A172 (cell line): ENCODE results near the gene GGTA1. TPM values are rescaled to one million over a fixed set of nuclear protein-coding genes. Genes with fewer than 3 reads are reported as not detected.
"Not testable (repeated sequence)": the region's sequence is repeated elsewhere in the genome, so short reads cannot be mapped to it uniquely, and the experiment has no call there.

ENCODE experiments used
- DNase-seq: peaks from one replicate; pipeline ENCODE4 v3.0.0-alpha.2; 2015; ENCODE audit warnings: low spot score
- total RNA-seq: library from RNA; depleted of rRNA; stranded (reverse); fragments of >200 nt; shearing (Covaris generic); gene quantifications from 2 replicates; pipeline ENCODE4 v1.2.3, GENCODE V29; 2014; rRNA removed

Gene GGTA1
- not detected in 2 replicates for total RNA-seq

- DNase-seq, result peak; percentile 16
These were observed at the start of gene GGTA1 for GRCh38 chr9:121499427-121500164. GGTA1 (minus strand) TSS chr9:121499844; CDS start chr9:121467922, 31,922 bp downstream.

- DNase-seq, result no peak
These were observed 49.0 kb upstream of the GGTA1 start for GRCh38 chr9:121548666-121549065.

GRCh38 chr9:121545875-121546423 is 46.3 kb upstream of the GGTA1 start:
- DNase-seq, result peak; percentile 92

GRCh38 chr9:121545150-121545874 is 45.7 kb upstream of the GGTA1 start:
- no peak for DNase-seq

GRCh38 chr9:121542025-121542424 is 42.4 kb upstream of the GGTA1 start:
- DNase-seq, result no peak

- no peak for DNase-seq
These were observed 41.6 kb upstream of the GGTA1 start for GRCh38 chr9:121541256-121541655.

- DNase-seq, result no peak
These were observed 38.6 kb upstream of the GGTA1 start for GRCh38 chr9:121538221-121538620.

GRCh38 chr9:121537283-121537682 is 37.6 kb upstream of the GGTA1 start:
- no peak for DNase-seq

- no peak for DNase-seq
These were observed 33.2 kb upstream of the GGTA1 start for GRCh38 chr9:121532881-121533280.

GRCh38 chr9:121529237-121529987 is 29.8 kb upstream of the GGTA1 start:
- peak; percentile 97 for DNase-seq

GRCh38 chr9:121528642-121529041 is 29.0 kb upstream of the GGTA1 start:
- DNase-seq, result no peak

GRCh38 chr9:121527371-121527770 is 27.7 kb upstream of the GGTA1 start:
- DNase-seq, result no peak

- DNase-seq, result not testable (repeated sequence)
These were observed 20.0 kb upstream of the GGTA1 start for GRCh38 chr9:121519688-121520087.

GRCh38 chr9:121518634-121519033 is 19.0 kb upstream of the GGTA1 start:
- no peak for DNase-seq

GRCh38 chr9:121513166-121513565 is 13.5 kb upstream of the GGTA1 start:
- DNase-seq, result not testable (repeated sequence)

GRCh38 chr9:121510766-121511550 is 11.3 kb upstream of the GGTA1 start:
- no peak for DNase-seq

- no peak for DNase-seq
These were observed 9.5 kb upstream of the GGTA1 start for GRCh38 chr9:121509180-121509579.

- DNase-seq, result no peak
These were observed 8.8 kb upstream of the GGTA1 start for GRCh38 chr9:121508415-121508814.

GRCh38 chr9:121505903-121506735 is 6.5 kb upstream of the GGTA1 start:
- DNase-seq, result no peak

GRCh38 chr9:121503444-121503843 is 3.8 kb upstream of the GGTA1 start:
- no peak for DNase-seq

GRCh38 chr9:121500165-121500478 is 478 bp upstream of the GGTA1 start:
- no peak for DNase-seq
